HG02852 (cell line): Measurements from ENCODE around the gene TBC1D8B.

Experiments used
- ATAC-seq: cut with Tn5 transposase; IDR thresholded peaks from one replicate; pipeline ENCODE4 v1.9.1; 2021; ENCODE audit warnings: mild to moderate bottlenecking, moderate library complexity; ENCODE audit not compliant: unreplicated experiment

The TBC1D8B gene

GRCh38 chrX:106897259-106897658, 94.8 kb downstream of the TBC1D8B start:
- no peak for ATAC-seq

GRCh38 chrX:106898462-106898861, 96.0 kb downstream of the TBC1D8B start:
- ATAC-seq, result peak; percentile 72

- no peak for ATAC-seq
Measured at GRCh38 chrX:106899276-106899675, 96.8 kb downstream of the TBC1D8B start.

DNA sequence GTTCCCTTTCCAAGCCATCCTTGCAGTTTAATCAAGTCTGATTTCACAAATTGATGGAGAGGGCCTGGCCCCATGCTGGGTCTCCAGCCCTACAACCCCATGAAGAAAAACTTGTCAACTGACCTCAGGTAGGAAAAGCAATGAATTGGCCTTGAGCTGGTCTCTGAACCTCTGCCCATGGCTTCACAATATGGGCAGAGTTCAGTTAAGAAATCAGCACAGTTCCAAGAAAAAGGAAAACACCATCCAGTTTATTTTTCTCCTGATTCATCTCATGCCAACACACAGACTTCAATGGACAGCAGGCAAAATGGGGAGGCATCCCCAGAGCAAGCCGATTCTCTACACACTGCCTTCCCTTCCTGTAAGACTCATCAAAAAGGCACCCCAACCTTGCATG, 97.4 kb downstream of the TBC1D8B start:
- no peak for ATAC-seq

DNA sequence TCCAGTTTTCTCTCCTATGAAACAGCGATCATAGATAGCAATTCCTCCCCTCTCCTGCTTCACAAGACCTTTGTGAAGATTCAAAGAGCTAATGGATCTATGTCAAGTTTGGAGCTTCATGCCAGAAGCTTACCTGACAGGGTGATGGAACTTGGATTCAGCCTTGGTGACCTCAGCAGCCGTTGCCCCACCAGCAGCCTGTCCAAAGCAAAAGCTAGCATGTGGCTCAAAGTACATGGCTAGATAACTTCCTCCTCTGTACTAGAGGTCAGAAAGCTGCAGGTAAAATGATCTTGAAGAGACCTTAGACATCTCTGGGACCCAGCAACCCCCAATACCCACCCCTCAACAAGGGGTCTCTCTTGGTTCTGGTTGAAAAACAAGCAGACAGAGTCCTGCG, 98.9 kb downstream of the TBC1D8B start:
- ATAC-seq, result no peak

DNA sequence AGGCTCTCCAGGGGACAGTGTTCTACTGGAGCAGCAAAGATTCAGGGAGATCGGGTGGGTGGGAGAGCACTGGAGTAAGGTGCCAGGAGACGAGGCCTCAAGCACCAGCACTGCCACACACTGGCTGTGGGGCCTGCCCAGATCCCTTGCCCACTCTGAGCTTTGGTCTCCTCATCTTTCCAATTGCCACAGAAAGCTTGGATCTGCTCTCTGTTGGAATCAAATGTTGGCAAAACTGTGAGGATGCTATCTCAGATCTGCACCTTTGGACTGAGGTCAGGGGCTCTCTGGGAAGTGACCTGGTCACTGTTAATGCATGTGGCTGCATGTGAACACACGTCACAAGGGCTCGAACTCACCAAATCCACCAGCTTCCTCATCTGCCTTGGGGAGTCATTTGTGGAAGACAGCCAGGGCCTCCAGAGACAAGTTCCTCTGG, 99.3 kb downstream of the TBC1D8B start:
- no peak for ATAC-seq

DNA sequence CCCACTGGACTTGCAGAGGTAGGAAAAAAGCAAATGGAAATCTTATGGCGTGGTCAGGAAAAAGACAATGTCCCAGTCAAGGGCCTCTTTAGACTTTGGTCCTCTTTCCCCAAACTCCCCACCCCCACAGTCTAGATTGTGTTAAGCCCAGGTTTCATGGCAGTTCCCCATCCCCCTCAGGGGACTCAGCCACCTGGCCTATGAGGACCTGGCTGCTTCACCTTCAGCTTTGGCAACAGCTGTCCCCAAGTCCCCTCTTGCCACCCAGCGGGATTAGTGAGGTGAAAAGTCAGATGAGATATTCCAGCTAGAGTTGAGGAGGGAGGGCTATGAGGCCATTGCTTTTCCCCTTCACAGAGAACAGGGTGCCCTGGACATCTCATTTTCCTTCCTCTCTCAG, 100.2 kb downstream of the TBC1D8B start:
- no peak for ATAC-seq

DNA sequence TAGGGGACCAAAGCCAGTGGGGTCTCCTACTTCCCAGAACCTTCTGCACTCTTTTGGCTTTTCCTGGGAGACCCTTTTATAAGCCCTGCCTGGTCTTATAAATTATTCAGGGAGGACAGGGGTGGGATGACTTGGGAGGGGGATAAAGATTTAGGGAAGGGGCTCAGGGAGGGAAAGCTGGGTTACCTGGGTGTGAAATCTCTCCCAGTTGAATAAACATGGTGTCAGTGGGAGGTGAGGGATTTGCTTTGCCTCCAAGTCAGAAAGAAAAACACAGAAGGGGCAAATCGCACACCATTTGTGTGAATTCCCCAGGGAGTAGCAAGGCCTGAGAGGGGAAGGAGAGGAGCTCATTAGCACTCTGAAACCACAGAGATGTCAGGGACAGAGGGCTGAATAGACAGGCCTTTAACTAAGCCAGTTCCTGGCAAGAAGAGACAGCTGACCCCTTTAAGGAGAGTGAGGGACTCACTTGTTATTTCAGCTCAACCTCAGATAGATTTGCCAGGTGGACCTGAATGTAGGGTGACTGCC, 100.9 kb downstream of the TBC1D8B start, which contains the start of gene RIPPLY1:
Gene RIPPLY1 (minus strand): TSS at position 51 of the 534 bp plus-strand sequence. CDS start 54 bp downstream, outside the sequence.
- no peak for ATAC-seq

- ATAC-seq, result no peak
Measured at GRCh38 chrX:106903856-106904528, 101.5 kb downstream of the TBC1D8B start.

GRCh38 chrX:106905064-106905708, 102.7 kb downstream of the TBC1D8B start:
- ATAC-seq, result no peak

DNA sequence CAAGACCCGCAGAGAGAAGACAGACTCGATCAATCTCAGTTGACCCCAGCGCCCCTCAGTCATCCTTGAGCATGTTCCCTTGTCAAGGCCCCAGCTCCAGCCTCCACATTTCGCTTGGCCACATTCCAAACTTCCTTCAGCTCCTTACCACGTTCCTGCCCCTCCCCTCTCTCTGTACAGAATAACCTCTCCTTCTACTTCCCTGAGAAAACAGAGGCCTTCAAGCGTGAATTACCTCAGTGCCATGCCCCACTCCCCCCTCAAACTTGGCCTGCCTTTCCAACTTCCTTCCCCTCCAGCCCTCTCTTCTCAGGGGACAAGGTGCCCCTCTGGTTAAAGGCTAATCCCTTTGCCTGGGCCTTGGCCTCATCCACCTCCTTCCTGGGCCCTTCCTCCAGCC, 103.9 kb downstream of the TBC1D8B start:
- ATAC-seq, result no peak

DNA sequence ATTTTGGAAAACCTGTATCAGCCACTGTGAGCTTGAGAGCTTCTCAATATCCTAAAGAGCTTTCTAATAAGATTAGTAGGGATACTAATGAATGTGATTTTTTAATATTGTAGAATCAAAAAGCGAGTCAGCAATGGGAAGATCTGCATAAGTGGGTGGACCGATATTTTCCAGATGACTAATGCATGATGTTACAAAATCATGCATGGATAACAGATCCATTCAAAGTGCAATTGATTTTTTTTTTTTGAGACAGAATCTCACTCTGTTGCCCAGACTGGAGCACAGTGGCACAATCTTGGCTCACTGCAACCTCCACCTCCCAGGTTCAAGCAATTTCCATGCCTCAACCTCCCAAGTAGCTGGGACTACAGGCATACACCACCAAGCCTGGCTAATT, 110.4 kb downstream of the TBC1D8B start:
- no peak for ATAC-seq

DNA sequence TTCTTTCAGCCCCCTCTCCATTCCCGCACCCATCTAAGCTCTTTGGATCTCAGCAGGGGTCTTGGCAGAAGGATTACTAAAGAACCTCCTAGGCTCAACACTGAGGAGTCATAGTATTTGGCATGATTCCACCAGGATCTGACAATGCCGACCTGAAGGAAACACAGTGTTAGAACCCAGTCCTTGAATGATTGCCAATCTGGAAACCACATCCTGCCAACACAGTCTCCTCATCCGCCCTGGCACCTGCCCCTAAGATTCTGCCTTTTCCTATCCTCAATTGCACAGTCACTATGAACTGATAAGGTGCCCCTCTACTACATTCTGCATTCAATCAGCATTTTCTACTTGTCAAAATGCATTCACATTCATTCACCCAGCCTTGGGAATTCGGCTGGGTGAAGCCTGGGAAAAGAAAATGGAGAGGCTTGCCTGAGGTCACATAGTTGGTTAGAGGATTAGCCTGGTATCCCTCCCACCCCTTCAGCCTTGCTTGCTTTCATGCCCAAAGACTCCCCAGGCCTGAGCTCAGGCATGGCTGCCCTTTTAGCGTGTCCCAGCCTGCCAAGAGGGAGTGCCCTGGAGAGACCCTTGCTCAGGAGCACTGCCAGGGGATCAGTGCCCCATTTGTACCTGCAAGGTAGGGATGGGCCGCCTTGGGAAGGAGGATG, 115.5 kb downstream of the TBC1D8B start:
- no peak for ATAC-seq

DNA sequence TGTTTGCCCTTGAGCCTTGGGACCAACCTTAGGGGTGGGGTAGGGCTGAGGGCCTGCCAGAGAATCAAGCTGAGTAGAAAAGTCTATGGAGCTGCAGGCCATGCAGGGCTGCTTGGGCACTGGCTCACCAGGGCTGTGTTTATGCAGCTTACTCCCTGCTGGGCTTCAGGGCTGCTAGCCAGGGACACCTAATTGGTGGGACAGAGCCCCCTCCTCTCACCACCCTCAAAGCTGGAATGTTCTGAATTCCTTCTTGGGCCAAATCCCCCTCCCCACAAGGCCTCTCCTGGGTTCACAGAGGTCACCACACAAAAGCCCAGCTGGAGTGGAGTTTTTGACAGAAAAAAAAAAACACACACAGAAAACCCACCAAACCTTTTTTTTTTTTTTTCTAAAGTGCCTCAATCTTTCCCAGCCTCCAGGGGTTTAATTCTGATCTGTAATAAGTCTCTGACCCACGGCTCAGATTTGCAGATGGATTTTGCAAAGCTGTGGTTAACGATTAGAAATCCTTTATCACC, 117.5 kb downstream of the TBC1D8B start, which contains the start of gene CLDN2:
Gene CLDN2 (plus strand): TSS at position 471 of the 521 bp plus-strand sequence. CDS start 7,827 bp downstream, outside the sequence.
- no peak for ATAC-seq

DNA sequence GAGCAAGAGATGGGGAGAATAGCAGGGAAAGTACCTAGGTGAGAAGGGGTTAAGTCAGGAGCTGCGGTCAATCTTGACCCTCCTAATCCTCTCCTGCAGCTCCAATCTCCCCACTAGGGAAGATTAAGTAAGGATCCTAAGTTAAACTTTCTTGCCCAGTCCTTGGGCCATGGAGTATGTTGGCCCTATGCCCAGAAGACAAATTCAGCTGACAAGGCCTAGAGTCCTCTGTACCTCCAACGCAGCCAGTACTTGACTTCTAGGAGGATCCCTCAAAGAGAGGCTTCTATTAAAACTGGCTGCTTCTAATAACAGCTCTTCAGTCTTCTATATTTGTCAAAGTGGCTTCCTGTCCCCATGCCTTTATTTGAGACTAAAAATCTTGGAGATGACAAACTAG, 119.2 kb downstream of the TBC1D8B start:
- ATAC-seq, result no peak
